ENCODE measurements around the gene PRR12.

Gene PRR12

DNA sequence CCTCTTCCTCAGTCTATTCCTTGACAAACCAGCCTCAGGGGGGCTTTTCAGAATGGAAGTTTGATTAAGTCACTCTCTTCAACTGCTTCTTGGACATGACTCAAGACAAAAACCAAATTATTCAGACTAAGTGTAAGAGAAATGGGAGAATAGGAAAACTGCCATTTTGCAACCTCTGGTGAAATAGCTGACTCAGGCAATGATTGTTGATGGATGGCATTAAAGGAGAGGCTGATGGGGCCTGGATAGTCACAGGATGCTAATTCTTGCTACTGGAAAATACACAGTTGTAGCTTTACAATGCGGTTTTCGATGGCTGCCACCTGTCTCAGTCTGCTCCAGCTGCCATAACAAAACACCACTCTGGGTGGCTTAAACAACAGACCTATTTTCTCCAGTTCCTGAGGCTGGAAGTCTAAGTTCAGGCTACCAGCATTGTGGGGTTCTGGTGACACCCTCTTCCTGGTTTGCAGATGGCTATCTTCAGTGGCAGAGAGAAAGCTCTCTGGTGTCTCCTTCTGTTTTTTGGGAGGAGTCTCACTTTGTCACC lies 16.7 kb upstream of the PRR12 start (continued):
- no peak for TF ChIP-seq ZNF354C (tag by site-specific recombination; IDR thresholded peaks at IDR 0.05; ENCODE audit: borderline replicate concordance, low read depth)
- TF ChIP-seq ZNF777 (tag by site-specific recombination; IDR thresholded peaks at IDR 0.05; ENCODE audit: borderline replicate concordance), result no peak
- TF ChIP-seq YY1 (tag by site-specific recombination; IDR thresholded peaks at IDR 0.05), result no peak
- TF ChIP-seq ZNF292 (tag by site-specific recombination; IDR thresholded peaks at IDR 0.05; ENCODE audit: borderline replicate concordance, low read depth), result no peak
- TF ChIP-seq ZNF157 (tag by site-specific recombination; IDR thresholded peaks at IDR 0.05), result no peak
- TF ChIP-seq GLI2 (tag by site-specific recombination; IDR thresholded peaks at IDR 0.05; ENCODE audit: borderline replicate concordance, low read depth), result no peak
- no peak for TF ChIP-seq YY2 (tag by site-specific recombination; IDR thresholded peaks at IDR 0.05)

DNA sequence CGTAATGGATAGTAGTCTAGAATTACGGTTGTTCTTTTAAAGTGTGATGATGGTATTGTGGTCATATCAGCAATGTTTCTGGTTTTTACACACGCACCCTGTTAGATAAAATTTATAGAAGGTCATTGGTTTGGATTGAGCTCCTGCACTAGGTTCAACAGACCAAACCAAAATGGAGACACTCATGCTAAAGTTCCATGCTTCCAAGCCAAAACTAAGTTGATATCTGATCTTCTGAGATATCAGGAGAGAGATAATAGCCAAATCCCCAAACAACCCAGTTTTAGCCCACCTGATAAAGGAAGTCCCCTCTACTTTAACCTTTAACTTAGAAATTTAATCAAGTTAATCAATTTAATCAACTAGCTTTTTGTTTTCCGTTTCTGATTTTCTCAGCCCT lies 11.8 kb upstream of the PRR12 start:
- TF ChIP-seq, protein P1, sequence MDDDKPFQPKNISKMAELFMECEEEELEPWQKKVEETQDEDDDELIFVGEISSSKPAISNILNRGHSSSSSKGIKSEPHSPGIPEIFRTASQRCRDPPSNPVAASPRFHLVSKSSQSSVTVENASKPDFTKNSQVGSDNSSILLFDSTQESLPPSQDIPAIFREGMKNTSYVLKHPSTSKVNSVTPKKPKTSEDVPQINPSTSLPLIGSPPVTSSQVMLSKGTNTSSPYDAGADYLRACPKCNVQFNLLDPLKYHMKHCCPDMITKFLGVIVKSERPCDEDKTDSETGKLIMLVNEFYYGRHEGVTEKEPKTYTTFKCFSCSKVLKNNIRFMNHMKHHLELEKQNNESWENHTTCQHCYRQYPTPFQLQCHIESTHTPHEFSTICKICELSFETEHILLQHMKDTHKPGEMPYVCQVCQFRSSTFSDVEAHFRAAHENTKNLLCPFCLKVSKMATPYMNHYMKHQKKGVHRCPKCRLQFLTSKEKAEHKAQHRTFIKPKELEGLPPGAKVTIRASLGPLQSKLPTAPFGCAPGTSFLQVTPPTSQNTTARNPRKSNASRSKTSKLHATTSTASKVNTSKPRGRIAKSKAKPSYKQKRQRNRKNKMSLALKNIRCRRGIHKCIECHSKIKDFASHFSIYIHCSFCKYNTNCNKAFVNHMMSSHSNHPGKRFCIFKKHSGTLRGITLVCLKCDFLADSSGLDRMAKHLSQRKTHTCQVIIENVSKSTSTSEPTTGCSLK (tag by site-specific recombination; IDR thresholded peaks at IDR 0.05), result no peak
- TF ChIP-seq ZNF19 (tag by site-specific recombination; IDR thresholded peaks at IDR 0.05; ENCODE audit: low read depth), result no peak
- CTCF ChIA-PET, result interaction anchor here (0.6 to 4.6 kb wide), 8 partner anchors 9 to 139 kb away, joined by 3 to 52 read pairs (median 4); no protein-coding TSS in a partner anchor
- Histone ChIP-seq H3K36me3 (ENCODE audit: control insufficient read depth in 2 of 2, insufficient read depth in 1 of 2, low read length in 2 of 2) (peaks cover 8 to 24% of the 10 kb centered on the region in 2 experiments; a peak in 2 of 3 replicates), H3K4me3 (ENCODE audit: low read depth, low read length) (no peak overlapping the region; the same call in 1 of the 2 replicates), H3K9me3 (ENCODE audit: control insufficient read depth, insufficient read depth, low read depth, low read length) (no peaks in the 10 kb centered on the region), H3K27ac (ENCODE audit: extremely low read depth, low read depth, low read length) (no peak overlapping the region; the same call in 1 of the 2 replicates), H3K4me1 (ENCODE audit: control insufficient read depth, insufficient read depth, low read length) (peaks cover 9% of the 10 kb centered on the region)
- POLR2A ChIA-PET, result interaction anchor here (0.6 to 4.8 kb wide), 13 partner anchors 9 to 769 kb away, joined by 3 to 116 read pairs (median 6); partner anchors contain the start of genes FCGRT, PRMT1, PRR12 and RPL13A

DNA sequence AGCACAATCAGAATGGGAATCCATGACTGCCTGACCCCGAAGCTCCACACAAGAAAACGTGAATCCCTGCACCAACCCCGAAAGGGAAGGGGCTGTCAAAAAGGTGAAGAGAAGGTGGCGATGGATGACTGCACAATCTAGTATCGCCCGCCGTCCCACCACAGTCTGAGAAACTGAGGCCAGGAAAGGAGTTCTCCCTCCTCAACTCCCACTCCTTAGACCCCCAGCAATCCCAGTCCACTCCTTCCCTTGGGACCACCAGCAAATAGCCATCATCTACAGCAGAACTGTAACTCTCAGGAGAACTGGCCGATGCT lies 11.1 kb upstream of the PRR12 start:
- CTCF ChIA-PET, result interaction anchor here (0.6 to 4.6 kb wide), 9 partner anchors 10 to 138 kb away, joined by 3 to 52 read pairs (median 3); no protein-coding TSS in a partner anchor
- TF ChIP-seq GLIS1 (tag by site-specific recombination; IDR thresholded peaks at IDR 0.05) (no peak), GLIS2 (tag by site-specific recombination; IDR thresholded peaks at IDR 0.05) (peak; percentile 62), ZNF530 (tag by site-specific recombination; IDR thresholded peaks at IDR 0.05; ENCODE audit: low read depth) (no peak), ZNF426 (tag by site-specific recombination; IDR thresholded peaks at IDR 0.05) (no peak), RBAK (tag by site-specific recombination; IDR thresholded peaks at IDR 0.05) (no peak), ZNF202 (tag by site-specific recombination; IDR thresholded peaks at IDR 0.05; ENCODE audit: borderline replicate concordance) (no peak), ZNF155 (tag by site-specific recombination; IDR thresholded peaks at IDR 0.05) (no peak), ZNF292 (tag by site-specific recombination; IDR thresholded peaks at IDR 0.05; ENCODE audit: borderline replicate concordance, low read depth) (no peak)
- peak overlapping the region; percentile 58 for H3K27ac ChIP-seq (ENCODE audit: extremely low read depth, low read depth, low read length)
- no peaks in the 10 kb centered on the region for H3K9me3 ChIP-seq (ENCODE audit: control insufficient read depth, insufficient read depth, low read depth, low read length)
- H3K4me1 ChIP-seq (ENCODE audit: control insufficient read depth, insufficient read depth, low read length), result peaks cover 9% of the 10 kb centered on the region
- H3K4me3 ChIP-seq (ENCODE audit: low read depth, low read length), result peak overlapping the region; percentile 67
- POLR2A ChIA-PET, result interaction anchor here (0.6 to 4.8 kb wide), 21 partner anchors 10 to 232 kb away, joined by 3 to 116 read pairs (median 5); partner anchors contain the start of genes ALDH16A1, BCL2L12, FCGRT and FUZ
- peaks cover 8 to 19% of the 10 kb centered on the region in 2 experiments; a peak in 2 of 3 replicates for H3K36me3 ChIP-seq (ENCODE audit: control insufficient read depth in 2 of 2, insufficient read depth in 1 of 2, low read length in 2 of 2)

Data from HEK293 (cell line).